SK-N-SH (cell line): ENCODE results near the gene ZDHHC11. TPM values are rescaled to one million over a fixed set of nuclear protein-coding genes. Genes with fewer than 3 reads are reported as not detected.

Source experiments
- CTCF ChIA-PET: fragments of 300-600, 350-600 bp; formaldehyde crosslinking; extraction: SDS; loops from one replicate; lab custom pipeline; 2021; lab: Yijun Ruan, JAX
- POLR2A ChIA-PET: fragments of 350-600 bp; sonication (Branson Sonifier 250); formaldehyde crosslinking; extraction: SDS; loops from one replicate; lab custom pipeline; 2020; ENCODE audit warnings: antibody characterized with exemption, inconsistent platforms; lab: Yijun Ruan, JAX
- DNase-seq: peaks from one replicate; pipeline ENCODE4 v3.0.0; 2012
- H2AFZ ChIP-seq: fragments of 200-600 bp; sonication (generic); 2 replicates; pipeline ENCODE4 v1.8.1; 2016; ENCODE audit warnings: antibody characterized with exemption, mild to moderate bottlenecking, low read depth
- H3F3A ChIP-seq: fragments of 200-600 bp; sonication (generic); replicated peaks from 2 replicates; pipeline ENCODE3; 2016; ENCODE audit warnings: antibody characterized with exemption, mild to moderate bottlenecking; ENCODE audit not compliant: insufficient read depth
- H3K27ac ChIP-seq, 2 experiments: fragments of 200-500 bp in 1 of 2; fragments of 200-600 bp in 1 of 2; sonication (Bioruptor generic) in 1 of 2; sonication (generic), shearing (Covaris generic) in 1 of 2; 2 replicates each; pipeline versions ENCODE4 v1.5.1 to v1.6.1; 2014 to 2016; ENCODE audit warnings: low read depth in 2 of 2, inconsistent platforms in 1 of 2, low read length in 1 of 2, mild to moderate bottlenecking in 1 of 2, mixed read lengths in 1 of 2
- H3K27me3 ChIP-seq: fragments of 200-600 bp; sonication (generic), shearing (Covaris generic); 2 replicates; pipeline ENCODE4 v1.6.1; 2016; ENCODE audit warnings: mixed run types; ENCODE audit not compliant: insufficient read depth
- H3K36me3 ChIP-seq, 2 experiments: fragments of 200-500 bp in 1 of 2; fragments of 200-600 bp in 1 of 2; sonication (Bioruptor generic) in 1 of 2; sonication (generic) in 1 of 2; replicated peaks in 1 of 2; 2 replicates each; pipeline versions ENCODE3 to v1.5.1; 2014 to 2016; ENCODE audit warnings: low read length in 1 of 2, mild to moderate bottlenecking in 1 of 2; ENCODE audit not compliant: insufficient read depth in 2 of 2, control insufficient read depth in 1 of 2
- H3K4me1 ChIP-seq, 2 experiments: fragments of 200-500 bp in 1 of 2; fragments of 200-600 bp in 1 of 2; sonication (Bioruptor generic) in 1 of 2; sonication (generic), shearing (Covaris generic) in 1 of 2; 2 replicates each; pipeline versions ENCODE4 v1.5.1 to v1.6.1; 2014 to 2016; ENCODE audit warnings: low read depth in 1 of 2, low read length in 1 of 2, mixed run types in 1 of 2; ENCODE audit not compliant: insufficient read depth in 2 of 2, control insufficient read depth in 1 of 2
- H3K4me2 ChIP-seq: fragments of 200-600 bp; sonication (generic), shearing (Covaris generic); 2 replicates; pipeline ENCODE4 v1.6.1; 2017; ENCODE audit warnings: mixed run types
- H3K4me3 ChIP-seq, 2 experiments: fragments of 200-500 bp in 1 of 2; fragments of 200-600 bp in 1 of 2; sonication (Bioruptor generic) in 1 of 2; sonication (generic), shearing (Covaris generic) in 1 of 2; 2 replicates each; pipeline versions ENCODE4 v1.5.1 to v1.8.1; 2014 to 2016; ENCODE audit warnings: low read depth in 2 of 2, inconsistent platforms in 1 of 2, low read length in 1 of 2, mild to moderate bottlenecking in 1 of 2, mixed read lengths in 1 of 2, moderate library complexity in 1 of 2
- H3K79me2 ChIP-seq: fragments of 200-600 bp; sonication (generic); 2 replicates; pipeline ENCODE4 v1.8.1; 2017; ENCODE audit warnings: mild to moderate bottlenecking; ENCODE audit not compliant: insufficient read depth
- H3K9ac ChIP-seq: fragments of 200-600 bp; sonication (generic); 2 replicates; pipeline ENCODE4 v1.6.1; 2017; ENCODE audit warnings: mixed run types
- H3K9me2 ChIP-seq: fragments of 200-600 bp; sonication (generic); 2 replicates; pipeline ENCODE4 v1.6.1; 2017; ENCODE audit warnings: mixed run types
- H3K9me3 ChIP-seq: fragments of 200-600 bp; sonication (generic); 2 replicates; pipeline ENCODE4 v1.6.1; 2017; ENCODE audit warnings: mixed run types, mild to moderate bottlenecking, moderate library complexity
- H4K20me1 ChIP-seq: fragments of 200-600 bp; sonication (generic); 2 replicates; pipeline ENCODE4 v1.6.1; 2017; ENCODE audit warnings: mild to moderate bottlenecking, mixed run types; ENCODE audit not compliant: insufficient read depth
- CHD2 ChIP-seq: fragments of 150-350 bp; IDR thresholded peaks from 2 replicates; pipeline ENCODE4 v1.6.1; 2018; ENCODE audit warnings: low read length; ENCODE audit not compliant: partially characterized antibody
- ELF1 ChIP-seq: IDR thresholded peaks from 2 replicates; pipeline ENCODE4 v1.4.0; 2012
- FOXM1 ChIP-seq: IDR thresholded peaks from 2 replicates; pipeline ENCODE4 v1.4.0; 2012; ENCODE audit warnings: low read depth, mild to moderate bottlenecking
- GABPA ChIP-seq: IDR thresholded peaks from 2 replicates; pipeline ENCODE4 v1.4.0; 2012; ENCODE audit warnings: low read depth, mild to moderate bottlenecking
- GATA2 ChIP-seq: sonication (generic); formaldehyde crosslinking; IDR thresholded peaks from 2 replicates; pipeline ENCODE4 v1.5.0; 2020; ENCODE audit warnings: mild to moderate bottlenecking, missing genetic modification reagents
- IRF3 ChIP-seq: fragments of 150-350 bp; IDR thresholded peaks from 2 replicates; pipeline ENCODE4 v1.6.1; 2016; ENCODE audit warnings: mild to moderate bottlenecking, low read depth, low read length
- MAX ChIP-seq: IDR thresholded peaks from 2 replicates; pipeline ENCODE4 v1.4.0; 2012; ENCODE audit warnings: low read depth
- POLR2AphosphoS5 ChIP-seq: IDR thresholded peaks from 2 replicates; pipeline ENCODE4 v1.6.1; 2012; ENCODE audit warnings: low read depth, low read length
- RAD21 ChIP-seq: IDR thresholded peaks from 2 replicates; pipeline ENCODE4 v1.6.1; 2012; ENCODE audit warnings: mild to moderate bottlenecking, low read length
- RCOR1 ChIP-seq: fragments of 150-350 bp; IDR thresholded peaks from 2 replicates; pipeline ENCODE4 v1.6.1; 2017; ENCODE audit warnings: antibody characterized with exemption, low read length
- RFX5 ChIP-seq: IDR thresholded peaks from 2 replicates; pipeline ENCODE4 v1.6.1; 2012; ENCODE audit warnings: mild to moderate bottlenecking, improper control_type of control experiment, low read length
- RXRA ChIP-seq: IDR thresholded peaks from 2 replicates; pipeline ENCODE4 v1.4.0; 2012; ENCODE audit warnings: low read depth, mild to moderate bottlenecking, borderline replicate concordance
- SIN3A ChIP-seq: IDR thresholded peaks from 2 replicates; pipeline ENCODE4 v1.6.1; 2012; ENCODE audit warnings: low read depth, mild to moderate bottlenecking, low read length, moderate library complexity, borderline replicate concordance
- SMC3 ChIP-seq: IDR thresholded peaks from 2 replicates; pipeline ENCODE4 v1.6.1; 2012; ENCODE audit warnings: low read depth, low read length, improper control_type of control experiment
- TAF1 ChIP-seq: IDR thresholded peaks from 2 replicates; pipeline ENCODE4 v1.6.1; 2012; ENCODE audit warnings: low read depth, mild to moderate bottlenecking, low read length, moderate library complexity, borderline replicate concordance
- TCF12 ChIP-seq: IDR thresholded peaks from 2 replicates; pipeline ENCODE4 v1.4.0; 2012
- TEAD4 ChIP-seq: IDR thresholded peaks from 2 replicates; pipeline ENCODE4 v1.4.0; 2012; ENCODE audit warnings: mild to moderate bottlenecking, borderline replicate concordance; ENCODE audit not compliant: insufficient read depth
- YY1 ChIP-seq: IDR thresholded peaks from 2 replicates; pipeline ENCODE4 v1.4.0; 2012; ENCODE audit warnings: low read depth, mild to moderate bottlenecking
- ZBTB33 ChIP-seq: IDR thresholded peaks from 2 replicates; pipeline ENCODE4 v1.4.0; 2012; ENCODE audit warnings: low read depth, borderline replicate concordance
- WGBS: methylation state at CpG from one replicate; pipeline ENCODE4 v1.1.6; 2017; ENCODE audit warnings: low lambda C conversion rate; 5-methylcytosine and 5-hydroxymethylcytosine counted together
- polyA plus RNA-seq, 3 experiments: library from polyadenylated mRNA; depleted of rRNA; stranded (reverse); fragments of >200 nt; gene quantifications; 2 replicates each; pipeline ENCODE4 v1.2.3, GENCODE V29; 2012
- TF ChIP-seq, protein P1 (sequence below): fragments of 200-600 bp; sonication (generic); IDR thresholded peaks from 2 replicates; pipeline ENCODE4 v1.6.1; 2017; ENCODE audit warnings: antibody characterized with exemption, mild to moderate bottlenecking, moderate library complexity

Gene ZDHHC11
- polyA plus RNA-seq, 1 of the 3 experiments (the other 2 are of a cell fraction) = 0.76 TPM

DNA sequence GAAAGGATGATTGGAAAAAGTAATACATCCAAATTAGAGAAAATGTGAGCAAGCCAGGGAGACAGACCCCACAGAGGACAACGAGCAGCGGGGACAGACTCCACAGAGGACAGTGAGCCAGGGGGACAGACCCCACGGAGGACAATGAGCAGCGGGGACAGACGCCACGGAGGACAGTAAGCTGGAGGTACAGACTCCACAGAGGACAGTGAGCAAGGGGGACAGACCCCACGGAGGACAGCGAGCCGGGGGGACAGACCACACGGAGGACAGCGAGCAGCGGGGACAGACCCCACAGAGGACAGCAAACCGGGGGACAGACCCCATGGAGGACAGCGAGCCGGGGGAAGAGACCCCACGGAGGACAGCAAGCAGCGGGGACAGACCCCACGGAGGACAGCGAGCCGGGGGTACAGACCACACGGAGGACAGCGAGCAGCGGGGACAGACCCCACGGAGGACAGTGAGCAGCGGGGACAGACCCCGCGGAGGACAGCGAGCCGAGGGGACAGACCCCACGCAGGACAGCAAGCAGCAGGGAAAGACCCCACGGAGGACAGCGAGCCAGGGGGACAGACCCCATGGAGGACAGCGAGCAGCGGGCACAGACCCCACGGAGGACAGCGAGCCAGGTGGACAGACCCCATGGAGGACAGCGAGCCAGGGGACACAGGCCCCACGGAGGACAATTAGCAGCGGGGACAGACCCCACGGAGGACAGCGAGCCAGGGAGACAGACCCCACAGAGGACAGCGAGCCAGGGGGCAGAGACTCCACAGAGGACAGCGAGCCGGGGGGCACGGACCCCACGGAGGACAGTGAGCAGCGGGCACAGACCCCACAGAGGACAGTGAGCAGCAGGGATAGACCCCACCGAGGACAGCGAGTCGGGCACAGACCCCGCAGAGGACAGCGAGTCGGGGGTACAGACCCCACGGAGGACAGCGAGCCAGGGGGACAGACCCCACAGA lies 1.9 kb upstream of the ZDHHC11 start:
- TF ChIP-seq RXRA (no peak), RCOR1 (no peak), TCF12 (no peak), MAX (no peak), FOXM1 (no peak), TAF1 (no peak), IRF3 (no peak), GATA2 (no peak), YY1 (no peak), CHD2 (no peak), SMC3 (no peak), RAD21 (no peak)
- no peaks in the 10 kb centered on the region for H4K20me1 ChIP-seq
- no peak overlapping the region for H3K4me2 ChIP-seq
- no peaks in the 10 kb centered on the region for H3F3A ChIP-seq
- H3K9ac ChIP-seq = no peak overlapping the region
- WGBS = 45% methylated on average over 36 of the region's 55 CpGs
- ChIA-PET CTCF (no interaction called here), POLR2A (no interaction called here)
- H3K9me3 ChIP-seq = no peaks in the 10 kb centered on the region
- no peak overlapping the region for H3K4me3 ChIP-seq
- H3K79me2 ChIP-seq = no peaks in the 10 kb centered on the region
- H3K4me1 ChIP-seq = peaks cover 0 to 13% of the 10 kb centered on the region in 2 experiments; a peak in 1 of 4 replicates
- H3K27me3 ChIP-seq = peaks cover 55% of the 10 kb centered on the region
- no peak overlapping the region for H3K27ac ChIP-seq
- no peaks in the 10 kb centered on the region for H3K9me2 ChIP-seq
- DNase-seq = no peak
- H3K36me3 ChIP-seq = no peaks in the 10 kb centered on the region
- H2AFZ ChIP-seq = no peak overlapping the region

DNA sequence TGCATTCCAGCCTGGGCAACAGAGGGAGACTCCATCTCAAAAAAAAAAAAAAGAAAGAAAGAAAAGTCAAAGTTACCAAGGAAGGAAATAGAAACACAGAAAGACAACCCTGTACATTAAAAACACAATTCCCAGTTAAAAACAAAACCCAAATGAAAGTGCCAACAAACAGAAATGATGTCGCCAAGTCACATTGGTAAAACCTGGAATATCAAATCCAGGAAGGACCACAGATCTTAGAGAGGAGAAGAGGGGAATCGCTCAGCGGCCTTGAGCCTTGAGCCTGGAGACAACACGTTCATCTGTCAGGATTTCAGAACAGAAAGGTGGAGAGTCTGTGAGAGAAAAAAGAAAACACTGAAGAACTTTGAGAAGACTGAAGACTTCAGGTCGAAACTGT lies 1.2 kb upstream of the ZDHHC11 start:
- DNase-seq = no peak
- no peaks in the 10 kb centered on the region for H3K9me2 ChIP-seq
- no peak overlapping the region for H3K4me3 ChIP-seq
- H3K4me1 ChIP-seq = peaks cover 0 to 13% of the 10 kb centered on the region in 2 experiments; a peak in 1 of 4 replicates
- H3K79me2 ChIP-seq = no peaks in the 10 kb centered on the region
- POLR2A ChIA-PET = no interaction called here
- H3K36me3 ChIP-seq = no peaks in the 10 kb centered on the region
- no peaks in the 10 kb centered on the region for H4K20me1 ChIP-seq
- no peak overlapping the region for H3K27ac ChIP-seq
- peaks cover 55% of the 10 kb centered on the region for H3K27me3 ChIP-seq
- H3K9ac ChIP-seq = no peak overlapping the region
- H3F3A ChIP-seq = no peaks in the 10 kb centered on the region
- CTCF ChIA-PET = no interaction called here
- H3K4me2 ChIP-seq = no peak overlapping the region
- 18% methylated on average over 5 of the region's 5 CpGs for WGBS
- no peaks in the 10 kb centered on the region for H3K9me3 ChIP-seq
- no peak overlapping the region for H2AFZ ChIP-seq
- TF ChIP-seq GABPA = no peak
- no peak for TF ChIP-seq MAX
- no peak for TF ChIP-seq ELF1
- TF ChIP-seq IRF3 = no peak
- no peak for TF ChIP-seq RFX5
- TF ChIP-seq FOXM1 = no peak
- no peak for TF ChIP-seq SIN3A
- no peak for TF ChIP-seq ZBTB33
- TF ChIP-seq TEAD4 = no peak
- no peak for TF ChIP-seq RXRA
- TF ChIP-seq CHD2 = no peak
- TF ChIP-seq, protein P1, sequence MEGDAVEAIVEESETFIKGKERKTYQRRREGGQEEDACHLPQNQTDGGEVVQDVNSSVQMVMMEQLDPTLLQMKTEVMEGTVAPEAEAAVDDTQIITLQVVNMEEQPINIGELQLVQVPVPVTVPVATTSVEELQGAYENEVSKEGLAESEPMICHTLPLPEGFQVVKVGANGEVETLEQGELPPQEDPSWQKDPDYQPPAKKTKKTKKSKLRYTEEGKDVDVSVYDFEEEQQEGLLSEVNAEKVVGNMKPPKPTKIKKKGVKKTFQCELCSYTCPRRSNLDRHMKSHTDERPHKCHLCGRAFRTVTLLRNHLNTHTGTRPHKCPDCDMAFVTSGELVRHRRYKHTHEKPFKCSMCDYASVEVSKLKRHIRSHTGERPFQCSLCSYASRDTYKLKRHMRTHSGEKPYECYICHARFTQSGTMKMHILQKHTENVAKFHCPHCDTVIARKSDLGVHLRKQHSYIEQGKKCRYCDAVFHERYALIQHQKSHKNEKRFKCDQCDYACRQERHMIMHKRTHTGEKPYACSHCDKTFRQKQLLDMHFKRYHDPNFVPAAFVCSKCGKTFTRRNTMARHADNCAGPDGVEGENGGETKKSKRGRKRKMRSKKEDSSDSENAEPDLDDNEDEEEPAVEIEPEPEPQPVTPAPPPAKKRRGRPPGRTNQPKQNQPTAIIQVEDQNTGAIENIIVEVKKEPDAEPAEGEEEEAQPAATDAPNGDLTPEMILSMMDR = no peak
- no peak for TF ChIP-seq YY1
- no peak for TF ChIP-seq POLR2AphosphoS5
